ENCODE data around the gene CCDC57.

The CCDC57 gene

GRCh38 chr17:82118168-82118814 is 94.4 kb downstream of the CCDC57 start:
- no peak for DNase-seq

GRCh38 chr17:82117139-82118090 is 95.2 kb downstream of the CCDC57 start:
- DNase-seq, result no peak

GRCh38 chr17:82116246-82116645 is 96.4 kb downstream of the CCDC57 start:
- DNase-seq, result no peak

GRCh38 chr17:82114872-82115271 is 97.8 kb downstream of the CCDC57 start:
- DNase-seq, result no peak

- DNase-seq, result no peak
Observed at GRCh38 chr17:82114447-82114846, 98.2 kb downstream of the CCDC57 start.

GRCh38 chr17:82113941-82114340 is 98.7 kb downstream of the CCDC57 start:
- no peak for DNase-seq

- no peak for DNase-seq
Observed at GRCh38 chr17:82113422-82113821, 99.2 kb downstream of the CCDC57 start.

- no peak for DNase-seq
Observed at GRCh38 chr17:82112914-82113311, 99.7 kb downstream of the CCDC57 start.

GRCh38 chr17:82112181-82112913 is 100.3 kb downstream of the CCDC57 start:
- DNase-seq, result no peak

GRCh38 chr17:82110298-82110697 is 102.3 kb downstream of the CCDC57 start:
- DNase-seq, result no peak

- DNase-seq, result no peak
Observed at GRCh38 chr17:82108961-82109475, 103.6 kb downstream of the CCDC57 start.

- DNase-seq, result no peak
Observed at GRCh38 chr17:82108496-82108945, 104.1 kb downstream of the CCDC57 start.

GRCh38 chr17:82108038-82108437 is 104.6 kb downstream of the CCDC57 start:
- no peak for DNase-seq

GRCh38 chr17:82107341-82107860 is 105.2 kb downstream of the CCDC57 start:
- peak; percentile 48 for DNase-seq

GRCh38 chr17:82106688-82107305 is 105.8 kb downstream of the CCDC57 start:
- peak; percentile 40 for DNase-seq

GRCh38 chr17:82105882-82106687 is 106.6 kb downstream of the CCDC57 start:
- peak; percentile 66 for DNase-seq

- DNase-seq, result peak; percentile 42
Observed at GRCh38 chr17:82105417-82105881, 107.2 kb downstream of the CCDC57 start.

GRCh38 chr17:82104797-82105416 is 107.7 kb downstream of the CCDC57 start:
- DNase-seq, result no peak

- peak; percentile 53 for DNase-seq
Observed at GRCh38 chr17:82103553-82104451, 108.8 kb downstream of the CCDC57 start.

All from left hindlimb (tissue), 1 donor.